ENCODE measurements around the gene GRK1. TPM values are rescaled to one million over a fixed set of nuclear protein-coding genes. Genes with fewer than 3 reads are reported as not detected.
"Not testable (repeated sequence)": the region's sequence is repeated elsewhere in the genome, so short reads cannot be mapped to it uniquely, and the experiment has no call there.

GRK1 gene
- total and polyA plus RNA-seq, 2 experiments from 2014 or later: not detected

DNA sequence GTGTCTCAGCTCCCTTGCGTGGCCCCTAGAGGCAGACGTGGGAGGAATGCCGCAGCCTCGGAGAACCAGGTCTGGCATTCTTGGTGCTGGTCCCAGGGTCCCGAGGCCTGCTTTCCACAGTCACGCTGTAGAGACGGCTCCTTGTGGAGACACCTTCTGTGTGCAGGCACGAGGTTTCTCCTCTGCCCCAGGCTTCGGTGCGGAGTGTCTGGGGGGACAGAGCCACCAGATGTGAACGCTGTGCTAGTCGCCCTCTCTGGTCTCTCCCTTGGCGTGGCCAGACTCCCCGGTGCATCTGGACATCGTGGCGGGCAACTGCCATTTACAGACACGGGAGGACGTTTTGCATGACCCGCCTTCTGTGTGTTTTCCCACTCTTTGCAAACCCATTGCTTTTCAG, 84.5 kb downstream of the GRK1 start:
- Histone ChIP-seq H3K9ac (no peak overlapping the region), H2AFZ (no peak overlapping the region), H3K9me2 (ENCODE audit: insufficient read depth) (no peaks in the 10 kb centered on the region), H3K79me2 (ENCODE audit: insufficient read depth) (no peaks in the 10 kb centered on the region), H3K4me2 (ENCODE audit: unreplicated experiment) (no peak overlapping the region), H3K4me3 (no peak overlapping the region), H3K36me3 (ENCODE audit: low read depth) (no peaks in the 10 kb centered on the region), H3K9me3 (ENCODE audit: low read depth) (no peaks in the 10 kb centered on the region), H3K27me3 (replicated peaks; ENCODE audit: insufficient read depth) (no peaks in the 10 kb centered on the region), H3K4me1 (ENCODE audit: insufficient read depth) (no peaks in the 10 kb centered on the region), H3K27ac (no peak overlapping the region), H3F3A (ENCODE audit: insufficient read depth) (peaks cover 7% of the 10 kb centered on the region; the same call in 1 of the 2 replicates), H4K20me1 (ENCODE audit: insufficient read depth) (no peaks in the 10 kb centered on the region)
- TF ChIP-seq EZH2phosphoT487 (IDR thresholded peaks at IDR 0.05; ENCODE audit: insufficient read depth, low read depth) (no peak), EZH2 (IDR thresholded peaks at IDR 0.05; ENCODE audit: insufficient read depth, poor library complexity, severe bottlenecking) (no peak)
- in situ Hi-C loops (cut with MboI): no loop called here
- DNase-seq: no peak
- WGBS, 2 experiments (ENCODE audit: low coverage in 1 of 2, low lambda C conversion rate in 2 of 2, missing lambda C conversion rate in 2 of 2): 78 to 83% methylated on average over 19 of the region's 19 CpGs

DNA sequence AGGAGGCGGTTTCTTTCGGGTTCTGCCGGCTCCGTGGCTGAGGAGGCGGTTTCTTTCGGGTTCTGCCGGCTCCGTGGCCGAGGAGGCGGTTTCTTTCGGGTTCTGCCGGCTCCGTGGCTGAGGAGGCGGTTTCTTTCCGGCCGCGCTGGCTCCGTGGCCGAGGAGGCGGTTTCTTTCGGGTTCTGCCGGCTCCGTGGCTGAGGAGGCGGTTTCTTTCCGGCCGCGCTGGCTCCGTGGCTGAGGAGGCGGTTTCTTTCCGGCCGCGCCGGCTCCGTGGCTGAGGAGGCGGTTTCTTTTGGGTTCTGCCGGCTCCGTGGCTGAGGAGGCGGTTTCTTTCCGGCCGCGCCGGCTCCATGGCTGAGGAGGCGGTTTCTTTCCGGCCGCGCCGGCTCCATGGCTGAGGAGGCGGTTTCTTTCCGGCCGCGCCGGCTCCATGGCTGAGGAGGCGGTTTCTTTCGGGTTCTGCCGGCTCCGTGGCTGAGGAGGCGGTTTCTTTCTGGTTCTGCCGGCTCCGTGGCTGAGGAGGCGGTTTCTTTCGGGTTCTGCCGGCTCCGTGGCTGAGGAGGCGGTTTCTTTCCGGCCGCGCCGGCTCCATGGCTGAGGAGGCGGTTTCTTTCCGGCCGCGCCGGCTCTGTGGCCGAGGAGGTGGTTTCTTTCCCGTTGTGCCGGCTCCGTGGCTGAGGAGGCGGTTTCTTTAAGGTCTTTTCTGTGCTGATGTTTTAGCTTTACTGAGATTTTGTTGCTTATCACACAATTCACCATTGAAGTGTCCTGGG, 85.4 kb downstream of the GRK1 start:
- H3K4me3 ChIP-seq; H3K36me3 ChIP-seq (ENCODE audit: low read depth); H3K79me2 ChIP-seq (ENCODE audit: insufficient read depth); H3F3A ChIP-seq (ENCODE audit: insufficient read depth); H3K4me1 ChIP-seq (ENCODE audit: insufficient read depth); H4K20me1 ChIP-seq (ENCODE audit: insufficient read depth); H3K9me2 ChIP-seq (ENCODE audit: insufficient read depth); H3K27me3 ChIP-seq (replicated peaks; ENCODE audit: insufficient read depth); H3K4me2 ChIP-seq (ENCODE audit: unreplicated experiment); H2AFZ ChIP-seq; H3K27ac ChIP-seq; DNase-seq; in situ Hi-C loops (cut with MboI); H3K9ac ChIP-seq; H3K9me3 ChIP-seq (ENCODE audit: low read depth): not testable (repeated sequence)
- WGBS, 2 experiments (ENCODE audit: low coverage in 1 of 2, low lambda C conversion rate in 2 of 2, missing lambda C conversion rate in 2 of 2): 90 to 91% methylated on average over 11 to 67 of the region's 78 CpGs

DNA sequence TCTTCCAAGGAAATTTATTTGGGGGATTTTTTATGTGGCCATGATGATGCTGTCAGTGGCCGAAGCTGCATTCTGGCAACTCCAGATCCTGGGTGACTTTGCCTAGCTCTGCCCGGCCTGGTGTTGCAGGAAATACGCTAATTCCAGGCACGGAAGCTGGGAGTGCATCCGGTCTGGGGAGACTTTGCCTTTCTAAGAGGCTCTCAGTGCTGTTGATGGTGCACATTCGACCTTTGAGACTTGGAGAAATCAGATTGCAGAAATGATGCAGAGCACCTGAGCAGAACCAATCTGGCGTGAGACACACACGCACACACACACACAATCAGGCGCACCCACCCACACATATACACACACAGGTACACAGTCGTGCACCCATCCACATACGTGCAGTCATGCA, 86.2 kb downstream of the GRK1 start:
- in situ Hi-C loops (cut with MboI): no loop called here
- H3K4me3 ChIP-seq: no peak overlapping the region
- H4K20me1 ChIP-seq (ENCODE audit: insufficient read depth): no peaks in the 10 kb centered on the region
- no peak overlapping the region for H3K4me2 ChIP-seq (ENCODE audit: unreplicated experiment)
- no peaks in the 10 kb centered on the region for H3K9me3 ChIP-seq (ENCODE audit: low read depth)
- H3K36me3 ChIP-seq (ENCODE audit: low read depth): no peaks in the 10 kb centered on the region
- no peak for TF ChIP-seq EZH2phosphoT487 (IDR thresholded peaks at IDR 0.05; ENCODE audit: insufficient read depth, low read depth)
- TF ChIP-seq EZH2 (IDR thresholded peaks at IDR 0.05; ENCODE audit: insufficient read depth, poor library complexity, severe bottlenecking): no peak
- DNase-seq: no peak
- 81 to 82% methylated on average over 11 of the region's 11 CpGs for WGBS, 2 experiments (ENCODE audit: low coverage in 1 of 2, low lambda C conversion rate in 2 of 2, missing lambda C conversion rate in 2 of 2)
- no peaks in the 10 kb centered on the region for H3K79me2 ChIP-seq (ENCODE audit: insufficient read depth)
- H3K9me2 ChIP-seq (ENCODE audit: insufficient read depth): no peaks in the 10 kb centered on the region
- no peak overlapping the region for H3K9ac ChIP-seq
- H3F3A ChIP-seq (ENCODE audit: insufficient read depth): peaks cover 7% of the 10 kb centered on the region; the same call in 1 of the 2 replicates
- no peaks in the 10 kb centered on the region for H3K27me3 ChIP-seq (replicated peaks; ENCODE audit: insufficient read depth)
- H2AFZ ChIP-seq: no peak overlapping the region
- H3K27ac ChIP-seq: no peak overlapping the region
- no peaks in the 10 kb centered on the region for H3K4me1 ChIP-seq (ENCODE audit: insufficient read depth)

DNA sequence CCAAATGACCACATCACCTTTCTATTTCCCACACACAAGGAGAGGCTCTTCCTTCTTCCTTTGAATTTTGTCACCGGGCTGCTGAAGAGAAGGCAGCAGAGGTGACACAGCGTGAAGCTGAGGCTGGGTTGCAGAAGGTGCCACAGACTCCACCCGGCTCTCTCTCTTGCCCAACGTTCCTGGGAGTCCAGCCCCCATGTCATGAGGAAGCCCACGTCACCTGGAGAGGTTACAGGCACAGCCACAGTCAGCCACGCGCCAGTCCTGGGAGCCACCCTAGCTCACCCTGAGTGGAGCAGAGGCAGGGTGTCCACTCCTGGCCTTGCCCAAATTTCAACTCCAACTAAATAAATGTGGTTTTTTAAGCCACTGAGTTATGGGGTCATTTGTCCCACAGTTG, 87.2 kb downstream of the GRK1 start:
- in situ Hi-C loops (cut with MboI): no loop called here
- Histone ChIP-seq H3K9ac (no peak overlapping the region), H3K4me2 (ENCODE audit: unreplicated experiment) (no peak overlapping the region), H3K9me3 (ENCODE audit: low read depth) (no peaks in the 10 kb centered on the region), H2AFZ (no peak overlapping the region), H3K27ac (no peak overlapping the region), H3K79me2 (ENCODE audit: insufficient read depth) (no peaks in the 10 kb centered on the region), H3K4me1 (ENCODE audit: insufficient read depth) (no peaks in the 10 kb centered on the region), H4K20me1 (ENCODE audit: insufficient read depth) (no peaks in the 10 kb centered on the region), H3K27me3 (replicated peaks; ENCODE audit: insufficient read depth) (no peaks in the 10 kb centered on the region), H3K36me3 (ENCODE audit: low read depth) (no peaks in the 10 kb centered on the region), H3K9me2 (ENCODE audit: insufficient read depth) (no peaks in the 10 kb centered on the region), H3F3A (ENCODE audit: insufficient read depth) (peaks cover 7% of the 10 kb centered on the region; the same call in 1 of the 2 replicates), H3K4me3 (no peak overlapping the region)
- WGBS, 2 experiments (ENCODE audit: low coverage in 1 of 2, low lambda C conversion rate in 2 of 2, missing lambda C conversion rate in 2 of 2): 79 to 83% methylated on average over 7 of the region's 7 CpGs
- no peak for DNase-seq
- no peak for TF ChIP-seq EZH2phosphoT487 (IDR thresholded peaks at IDR 0.05; ENCODE audit: insufficient read depth, low read depth)
- TF ChIP-seq EZH2 (IDR thresholded peaks at IDR 0.05; ENCODE audit: insufficient read depth, poor library complexity, severe bottlenecking): no peak
